ENCODE data around the gene BICD2. TPM values are rescaled to one million over a fixed set of nuclear protein-coding genes. Genes with fewer than 3 reads are reported as not detected.

Gene BICD2
- polyA plus RNA-seq, 4 donors: 0.67 to 9.7 (median 3.3) TPM

GRCh38 chr9:92663951-92664350 lies 100.7 kb downstream of the BICD2 start:
- FAIRE-seq: no peak
- H3K36me3 ChIP-seq (ENCODE audit: control insufficient read depth in 3 of 3, insufficient read depth in 2 of 3, low read depth in 1 of 3, low read length in 3 of 3): peaks cover 0 to 41% (median 0%) of the 10 kb centered on the region in 3 donors
- H3K9me3 ChIP-seq (ENCODE audit: control insufficient read depth in 2 of 2, insufficient read depth in 1 of 2, low read depth in 1 of 2, low read length in 1 of 2): no peaks in the 10 kb centered on the region
- peaks cover 0 to 5% (median 0%) of the 10 kb centered on the region in 3 donors for H3K4me1 ChIP-seq (ENCODE audit: control insufficient read depth in 3 of 3, insufficient read depth in 2 of 3, low read depth in 1 of 3, low read length in 2 of 3)
- no peak for DNase-seq
- H3K27me3 ChIP-seq (ENCODE audit: control insufficient read depth in 3 of 3, insufficient read depth in 3 of 3, low read length in 3 of 3): no peaks in the 10 kb centered on the region
- WGBS, 3 donors: 90 to 95% (median 93%) methylated on average over 10 of the region's 10 CpGs
- H3K27ac ChIP-seq (ENCODE audit: low read depth in 1 of 3, low read length in 2 of 3): no peak overlapping the region
- H3K4me3 ChIP-seq (ENCODE audit: low read depth in 1 of 3, low read length in 3 of 3): no peak overlapping the region

DNA sequence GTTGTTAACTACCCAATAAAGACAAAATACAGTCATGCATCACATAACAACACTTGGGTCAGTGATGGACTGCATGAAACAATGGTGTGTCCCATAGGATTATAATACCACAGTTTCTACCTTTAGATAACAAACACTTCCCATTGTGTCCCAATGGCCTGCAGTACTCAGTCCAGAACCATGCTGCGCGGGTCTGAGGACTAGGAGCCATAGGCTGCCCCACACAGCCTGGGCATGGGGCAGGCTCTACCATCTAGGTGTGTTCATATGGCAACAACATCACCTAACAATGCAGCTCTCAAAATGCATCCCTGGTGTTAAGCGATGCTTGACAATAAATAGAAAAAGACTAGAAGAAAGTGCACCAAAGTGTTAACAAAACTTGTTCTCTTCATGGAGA lies 101.5 kb downstream of the BICD2 start:
- 94 to 98% (median 97%) methylated on average over 3 of the region's 3 CpGs for WGBS, 3 donors
- Histone ChIP-seq H3K36me3 (ENCODE audit: control insufficient read depth in 3 of 3, insufficient read depth in 2 of 3, low read depth in 1 of 3, low read length in 3 of 3) (peaks cover 0 to 47% (median 0%) of the 10 kb centered on the region in 3 donors), H3K27ac (ENCODE audit: low read depth in 1 of 3, low read length in 2 of 3) (no peak overlapping the region), H3K4me1 (ENCODE audit: control insufficient read depth in 3 of 3, insufficient read depth in 2 of 3, low read depth in 1 of 3, low read length in 2 of 3) (no peaks in the 10 kb centered on the region), H3K9me3 (ENCODE audit: control insufficient read depth in 2 of 2, insufficient read depth in 1 of 2, low read depth in 1 of 2, low read length in 1 of 2) (no peaks in the 10 kb centered on the region), H3K27me3 (ENCODE audit: control insufficient read depth in 3 of 3, insufficient read depth in 3 of 3, low read length in 3 of 3) (no peaks in the 10 kb centered on the region), H3K4me3 (ENCODE audit: low read depth in 1 of 3, low read length in 3 of 3) (no peak overlapping the region)
- DNase-seq: no peak
- FAIRE-seq: no peak

DNA sequence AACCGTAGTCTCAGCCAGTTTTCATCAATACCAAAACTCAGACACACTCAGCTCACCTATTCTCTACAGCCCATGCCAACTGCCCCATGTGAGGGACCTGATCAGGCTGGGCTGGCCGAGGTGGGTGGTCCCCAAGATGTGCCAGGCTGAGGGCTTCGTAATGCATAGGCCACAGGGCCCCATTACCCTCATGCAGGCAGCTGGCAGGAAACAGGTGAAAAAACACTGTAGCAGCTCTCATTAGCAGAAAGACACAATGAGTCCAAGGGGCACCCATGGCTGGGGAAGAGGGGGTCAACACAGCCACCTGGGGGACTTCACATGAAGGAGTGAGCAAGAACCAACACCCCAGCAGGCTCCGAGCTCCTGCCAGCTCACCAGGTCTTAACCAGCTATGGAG lies 102.9 kb downstream of the BICD2 start:
- H3K4me3 ChIP-seq (ENCODE audit: low read depth in 1 of 3, low read length in 3 of 3): no peak overlapping the region
- no peaks in the 10 kb centered on the region for H3K27me3 ChIP-seq (ENCODE audit: control insufficient read depth in 3 of 3, insufficient read depth in 3 of 3, low read length in 3 of 3)
- no peaks in the 10 kb centered on the region for H3K9me3 ChIP-seq (ENCODE audit: control insufficient read depth in 2 of 2, insufficient read depth in 1 of 2, low read depth in 1 of 2, low read length in 1 of 2)
- no peak overlapping the region for H3K27ac ChIP-seq (ENCODE audit: low read depth in 1 of 3, low read length in 2 of 3)
- DNase-seq: no peak
- 90 to 93% (median 93%) methylated on average over 4 of the region's 4 CpGs for WGBS, 3 donors
- peaks cover 0 to 49% (median 3%) of the 10 kb centered on the region in 3 donors for H3K36me3 ChIP-seq (ENCODE audit: control insufficient read depth in 3 of 3, insufficient read depth in 2 of 3, low read depth in 1 of 3, low read length in 3 of 3)
- FAIRE-seq: no peak
- no peaks in the 10 kb centered on the region for H3K4me1 ChIP-seq (ENCODE audit: control insufficient read depth in 3 of 3, insufficient read depth in 2 of 3, low read depth in 1 of 3, low read length in 2 of 3)

Other genes with a start within 250 kb of the BICD2 start
- gene ECM2, start 228.8 kb downstream of the BICD2 start, polyA plus RNA-seq: 1 to 10 TPM; 1.9 to 6.0 (median 2.6) TPM
- gene IPPK, start 94.7 kb downstream of the BICD2 start, polyA plus RNA-seq: 1 to 10 TPM; 3.0 to 6.8 (median 4.7) TPM
- gene ZNF484, start 113.2 kb upstream of the BICD2 start, polyA plus RNA-seq: 1 to 10 TPM; 1.1 to 6.4 (median 1.4) TPM
- gene FGD3, start 182.7 kb upstream of the BICD2 start, polyA plus RNA-seq: 10 to 100 TPM in 1 of 4 donors, 1 to 10 TPM in 2, under 1 TPM in 1; 0.67 to 26.1 (median 3.8) TPM